Measurements from ENCODE around the gene SRSF1.
A peak's percentile ranks its signal among the peaks of the same experiment; 100 is the strongest.
"Not testable (repeated sequence)": the region's sequence is repeated elsewhere in the genome, so short reads cannot be mapped to it uniquely, and the experiment has no call there.

The SRSF1 gene

DNA sequence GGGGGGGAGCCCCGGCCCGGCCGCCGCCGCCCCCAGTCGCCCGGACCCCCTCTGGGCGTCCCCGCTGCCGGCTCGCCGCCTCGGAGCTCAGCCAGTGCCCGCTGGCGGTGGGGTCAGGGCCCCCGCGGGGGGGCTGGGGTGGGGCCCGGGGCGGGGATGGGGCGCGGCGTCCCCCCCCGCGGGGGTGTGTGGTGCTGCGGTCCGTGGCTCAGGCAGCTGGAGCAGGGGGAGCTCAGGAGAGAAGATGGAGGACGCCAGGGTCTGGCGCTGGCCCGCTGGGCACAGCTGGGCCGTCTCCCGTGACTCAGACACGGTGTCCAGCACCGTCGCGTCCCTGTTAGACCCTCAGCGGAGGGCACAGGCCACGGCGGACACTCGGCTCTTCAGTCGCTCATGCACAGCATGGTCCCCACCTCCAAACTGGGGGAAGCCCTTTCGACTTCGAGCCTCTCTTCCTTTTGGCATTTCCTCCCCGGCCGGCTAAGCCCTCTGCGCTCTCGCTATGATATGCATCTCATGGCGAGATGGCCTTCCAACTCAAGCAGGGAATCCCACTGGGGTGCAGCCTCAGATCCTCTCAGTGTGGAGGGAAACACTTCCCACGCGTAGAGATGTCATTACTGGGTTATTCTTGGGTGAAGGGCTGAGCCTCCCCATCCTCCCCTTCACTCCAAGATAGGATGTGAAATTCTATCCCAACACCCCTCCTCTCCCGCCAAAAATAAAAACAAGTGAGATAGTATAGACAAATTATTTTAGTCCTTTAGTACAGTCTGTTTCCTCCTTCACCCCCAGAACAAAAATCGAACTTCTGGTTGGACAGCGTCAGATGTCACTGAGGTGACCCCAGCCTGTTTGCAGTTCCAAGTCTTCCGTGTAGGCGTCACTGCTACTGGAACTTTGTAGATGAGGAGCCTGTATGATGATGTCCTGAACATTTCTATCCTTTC lies 18.5 kb downstream of the SRSF1 start:
- DNase-seq: peak; percentile 89

- DNase-seq: peak; percentile 90
Measured at GRCh38 chr17:57987581-57988300, 19.3 kb downstream of the SRSF1 start, which contains the start of gene VEZF1. VEZF1 (minus strand) TSS chr17:57988254; CDS start chr17:57988111, 143 bp downstream.

- peak; percentile 60 for DNase-seq
Measured at GRCh38 chr17:57986841-57987580, 20.0 kb downstream of the SRSF1 start.

GRCh38 chr17:57985675-57985974 lies 21.4 kb downstream of the SRSF1 start:
- DNase-seq: no peak

GRCh38 chr17:57984936-57985674 lies 21.9 kb downstream of the SRSF1 start:
- no peak for DNase-seq

- no peak for DNase-seq
Measured at GRCh38 chr17:57984261-57984890, 22.7 kb downstream of the SRSF1 start.

GRCh38 chr17:57983446-57983845 lies 23.6 kb downstream of the SRSF1 start:
- DNase-seq: no peak

- no peak for DNase-seq
Measured at GRCh38 chr17:57982452-57983170, 24.4 kb downstream of the SRSF1 start.

DNA sequence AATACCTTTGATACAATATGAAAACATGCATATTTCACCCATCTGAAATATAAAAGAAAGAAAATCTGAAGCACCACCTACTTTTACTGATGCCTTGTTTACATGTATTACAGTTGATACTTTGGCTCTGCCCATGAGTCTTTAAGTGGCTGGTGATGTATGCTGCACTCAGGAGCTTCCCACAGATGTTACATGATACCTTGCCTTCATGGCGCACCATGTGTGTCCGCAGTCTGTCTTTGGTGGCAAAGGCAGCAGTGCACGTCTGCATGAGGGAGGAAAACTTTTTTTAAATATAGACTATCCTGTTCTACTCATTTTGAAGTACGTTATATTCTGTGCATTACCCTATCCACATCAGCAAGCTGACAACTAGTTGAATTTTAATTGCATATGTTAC lies 26.5 kb downstream of the SRSF1 start:
- no peak for DNase-seq

- DNase-seq: no peak
Measured at GRCh38 chr17:57979076-57979475, 28.0 kb downstream of the SRSF1 start.

DNA sequence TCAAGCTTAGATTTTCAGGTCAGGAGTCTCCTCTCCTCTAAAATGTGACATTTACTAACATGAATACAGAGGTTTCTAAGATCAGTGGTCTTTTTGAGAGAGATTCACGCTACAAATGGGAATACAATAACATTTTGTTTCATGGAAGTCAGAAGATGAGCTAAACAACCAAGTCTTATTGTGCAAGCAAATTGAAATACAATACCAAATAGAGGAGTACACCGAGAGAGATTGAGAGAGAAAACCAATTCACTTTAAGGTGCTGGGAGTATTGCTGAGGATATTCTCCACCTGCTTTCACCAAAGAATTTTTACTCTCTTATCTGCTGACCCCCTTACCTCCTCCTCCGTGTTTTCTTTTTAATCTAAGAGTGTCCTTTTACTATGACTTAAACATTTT lies 30.5 kb downstream of the SRSF1 start:
- no peak for DNase-seq

DNA sequence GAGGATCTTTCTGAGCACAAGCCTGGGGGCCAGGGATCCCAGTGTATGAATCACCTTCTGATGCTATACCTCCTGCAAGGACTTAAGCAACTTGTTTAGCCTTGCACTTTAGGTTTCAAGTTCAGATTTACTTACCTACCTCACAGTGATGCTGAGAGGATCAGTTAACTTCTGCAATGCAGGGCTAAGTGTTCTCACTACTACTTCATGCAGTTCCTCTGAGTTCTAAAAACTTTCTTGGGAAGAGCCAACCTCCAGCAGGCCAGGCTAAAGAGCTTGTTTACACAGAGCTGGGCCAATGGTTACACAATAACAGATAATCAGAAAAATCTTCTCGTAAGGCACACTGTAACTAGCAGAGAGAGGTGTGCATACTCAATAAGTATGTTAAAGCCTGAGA lies 32.0 kb downstream of the SRSF1 start:
- no peak for DNase-seq

- not testable (repeated sequence) for DNase-seq
Measured at GRCh38 chr17:57974053-57974824, 32.8 kb downstream of the SRSF1 start.

DNA sequence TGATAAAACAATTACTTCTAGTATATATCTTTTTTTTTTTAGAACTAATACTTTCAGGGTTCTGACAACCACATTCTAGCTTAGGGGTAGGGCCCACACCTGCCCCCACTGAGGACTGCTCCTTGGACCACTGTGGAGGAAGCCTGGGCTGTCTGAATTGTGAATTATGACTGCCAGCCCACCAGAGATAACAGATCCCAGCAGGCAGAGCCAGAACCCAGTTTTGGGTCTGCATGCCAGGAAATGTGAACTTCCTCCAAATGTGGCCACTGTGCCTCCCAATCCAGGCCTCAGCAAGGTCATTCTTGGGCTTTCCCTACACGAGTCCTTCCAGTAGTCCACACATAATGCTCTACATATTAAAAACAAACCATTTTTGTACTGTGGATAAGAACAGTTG lies 34.9 kb downstream of the SRSF1 start:
- no peak for DNase-seq

GRCh38 chr17:57971572-57971971 lies 35.5 kb downstream of the SRSF1 start:
- no peak for DNase-seq

- DNase-seq: no peak
Measured at GRCh38 chr17:57970710-57971109, 36.3 kb downstream of the SRSF1 start.

DNA sequence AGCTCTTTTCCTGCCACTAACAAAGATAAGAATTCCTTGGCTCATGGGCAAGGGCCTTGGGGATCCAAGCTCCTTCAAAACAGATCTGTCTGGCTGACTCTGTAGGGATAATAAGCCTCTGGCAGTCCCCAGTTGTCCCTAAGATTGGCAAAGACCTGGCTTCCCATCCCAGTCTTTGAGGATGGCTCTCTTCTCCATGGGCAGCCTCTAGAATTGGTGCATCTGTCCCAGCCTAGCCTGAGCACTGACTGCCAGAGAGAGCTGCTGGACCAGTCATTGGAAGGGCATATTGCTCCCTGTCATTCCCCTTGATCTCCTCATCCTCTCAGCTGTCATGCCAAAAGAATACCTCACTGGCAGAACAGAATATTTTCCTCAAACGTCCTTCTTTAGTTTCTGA lies 38.6 kb downstream of the SRSF1 start:
- DNase-seq: no peak

GRCh38 chr17:57966875-57967274 lies 40.2 kb downstream of the SRSF1 start:
- DNase-seq: no peak

DNA sequence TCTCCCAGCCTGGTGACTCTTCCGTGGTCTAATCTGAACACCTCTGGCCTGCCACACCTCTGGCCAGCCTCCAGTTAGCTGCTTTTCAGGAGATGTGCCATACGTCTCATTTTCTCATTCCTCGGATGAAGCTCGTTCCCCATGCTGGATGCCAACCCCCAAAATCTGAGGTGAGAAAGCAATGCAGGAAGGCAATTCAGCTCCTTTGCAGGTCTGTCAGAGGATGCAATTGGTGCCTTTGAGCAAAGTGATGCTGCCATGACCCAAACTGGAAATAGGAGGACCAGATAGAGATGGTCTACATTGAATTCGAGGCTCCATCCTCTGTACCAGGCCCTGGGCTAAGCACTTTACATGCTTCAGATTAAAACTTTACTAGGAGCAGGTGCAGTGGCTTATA lies 40.8 kb downstream of the SRSF1 start:
- DNase-seq: no peak

DNA sequence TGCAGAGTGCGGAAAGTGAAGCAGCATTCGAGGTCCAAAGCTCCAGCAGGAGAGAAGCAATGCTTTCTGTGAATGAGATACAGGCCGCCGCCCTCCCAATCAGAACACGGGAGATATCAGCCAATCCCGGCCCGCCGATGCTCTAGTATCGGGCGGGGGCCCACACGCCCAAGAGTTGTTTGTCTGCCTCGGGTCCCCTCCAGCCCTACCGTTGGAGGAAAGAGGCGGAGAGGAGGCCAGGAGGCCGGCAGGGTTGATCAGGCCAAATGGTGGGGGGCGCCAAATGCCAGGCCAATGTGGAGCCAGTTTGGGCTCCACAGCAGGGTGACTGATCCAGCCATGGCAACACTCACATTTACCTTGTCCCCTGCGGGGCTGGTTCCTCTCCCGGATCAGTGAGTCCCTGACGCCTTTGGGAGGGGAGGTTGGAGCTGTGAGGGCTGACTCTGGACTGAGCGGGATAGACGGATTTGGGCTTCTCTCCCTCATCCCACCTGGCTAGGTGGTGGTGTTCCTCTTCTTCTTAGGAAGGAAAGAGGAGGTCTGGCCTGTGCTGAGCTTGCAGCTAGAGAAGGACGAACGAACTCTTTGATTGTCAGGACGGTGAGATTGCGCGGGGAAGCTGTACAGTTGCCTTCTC lies 41.4 kb downstream of the SRSF1 start:
- DNase-seq: no peak

All from hematopoietic multipotent progenitor cell treated with erythropoietin and hydrocortisone succinate and interleukin-3 and kit ligand, for 4 days (in vitro differentiated cells).